Measurements from ENCODE around the gene ANXA4.

The ANXA4 gene

DNA sequence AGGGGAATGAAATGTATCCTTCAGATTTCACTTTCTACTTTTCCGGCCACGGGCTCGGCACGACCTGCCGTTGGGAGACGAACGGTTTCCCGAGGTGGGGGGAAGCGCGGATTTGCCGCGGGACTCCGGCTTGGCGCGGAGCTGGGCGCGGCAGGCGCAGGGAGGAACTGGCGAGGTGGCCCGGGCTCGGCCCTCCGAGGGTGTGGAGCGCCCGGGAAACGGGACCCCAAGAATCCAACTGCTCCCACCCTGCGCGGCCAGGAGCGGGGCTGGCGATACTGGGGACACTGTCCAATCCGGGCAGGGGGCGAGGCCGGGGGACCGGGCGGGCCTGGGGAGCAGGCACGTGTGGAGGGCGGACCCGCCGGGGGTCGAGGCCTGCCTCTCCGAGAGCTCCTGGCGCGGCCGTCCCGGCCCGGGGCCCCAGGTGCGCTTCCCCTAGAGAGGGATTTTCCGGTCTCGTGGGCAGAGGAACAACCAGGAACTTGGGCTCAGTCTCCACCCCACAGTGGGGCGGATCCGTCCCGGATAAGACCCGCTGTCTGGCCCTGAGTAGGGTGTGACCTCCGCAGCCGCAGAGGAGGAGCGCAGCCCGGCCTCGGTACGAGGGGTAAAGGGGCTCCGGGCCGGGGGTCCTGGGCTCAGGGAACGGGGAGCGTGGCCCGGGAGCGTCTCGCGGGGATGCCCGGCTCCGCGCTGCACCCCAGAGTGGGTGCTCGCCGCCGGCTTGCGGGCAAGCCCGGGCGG, at the start of gene ANXA4:
Gene ANXA4, plus strand, starts transcription at position 560 of the 747 bp plus-strand sequence. CDS start 39,432 bp downstream, outside the sequence.
- DNase-seq, result peak; percentile 74

DNA sequence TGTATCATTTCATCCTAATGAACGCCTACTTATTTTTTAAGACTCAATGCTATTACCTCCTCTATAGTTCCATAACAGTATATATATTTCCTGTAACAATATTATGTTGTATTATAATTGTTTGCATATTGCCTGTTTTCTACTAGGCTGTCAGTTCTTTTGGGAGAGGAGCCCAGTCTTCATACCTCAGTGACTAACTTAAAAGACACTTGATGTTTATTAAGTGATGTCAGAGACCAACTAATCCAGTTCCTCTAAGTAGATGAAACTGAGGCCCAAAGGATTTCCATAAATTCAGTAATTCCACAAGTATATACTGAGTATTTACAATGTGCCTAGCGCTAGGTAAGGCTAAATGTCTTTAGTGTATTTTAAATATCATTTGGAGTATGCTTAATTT, 49.5 kb upstream of the ANXA4 start:
- DNase-seq, result no peak

DNA sequence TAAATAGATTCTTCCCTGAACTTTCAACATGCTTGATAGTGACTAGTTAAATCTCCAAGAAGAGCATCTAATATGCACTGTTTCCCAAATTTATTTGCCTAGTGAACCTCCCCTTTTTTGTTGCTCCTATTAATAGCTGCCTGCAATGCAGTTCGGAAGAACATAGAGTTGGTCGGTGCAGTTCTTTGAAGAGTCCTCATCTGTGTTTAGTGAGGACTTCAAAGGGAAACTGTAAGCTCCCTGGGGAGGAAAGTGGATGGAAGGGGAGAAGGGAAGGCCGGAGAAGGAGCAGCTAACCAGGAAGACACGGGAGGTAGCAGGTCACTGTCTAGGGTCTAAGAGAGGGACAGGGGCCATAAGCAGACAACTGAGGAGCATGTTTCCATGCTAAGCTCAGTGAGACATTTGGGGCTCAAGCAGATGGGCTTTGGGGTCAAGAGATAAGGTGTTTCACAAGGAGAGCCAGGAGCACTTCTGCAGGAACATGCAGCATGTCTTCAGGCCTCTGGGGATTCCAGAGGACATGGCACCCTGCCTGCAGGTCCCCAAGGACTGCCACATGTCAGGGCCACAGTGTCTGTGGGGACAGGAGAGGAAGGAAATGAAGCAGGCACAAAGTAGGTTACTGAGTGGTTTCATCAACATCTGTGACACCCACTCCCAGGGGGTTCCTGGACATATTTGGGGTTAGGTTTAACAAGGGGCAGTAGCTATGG, 48.7 kb upstream of the ANXA4 start:
- DNase-seq, result no peak

DNA sequence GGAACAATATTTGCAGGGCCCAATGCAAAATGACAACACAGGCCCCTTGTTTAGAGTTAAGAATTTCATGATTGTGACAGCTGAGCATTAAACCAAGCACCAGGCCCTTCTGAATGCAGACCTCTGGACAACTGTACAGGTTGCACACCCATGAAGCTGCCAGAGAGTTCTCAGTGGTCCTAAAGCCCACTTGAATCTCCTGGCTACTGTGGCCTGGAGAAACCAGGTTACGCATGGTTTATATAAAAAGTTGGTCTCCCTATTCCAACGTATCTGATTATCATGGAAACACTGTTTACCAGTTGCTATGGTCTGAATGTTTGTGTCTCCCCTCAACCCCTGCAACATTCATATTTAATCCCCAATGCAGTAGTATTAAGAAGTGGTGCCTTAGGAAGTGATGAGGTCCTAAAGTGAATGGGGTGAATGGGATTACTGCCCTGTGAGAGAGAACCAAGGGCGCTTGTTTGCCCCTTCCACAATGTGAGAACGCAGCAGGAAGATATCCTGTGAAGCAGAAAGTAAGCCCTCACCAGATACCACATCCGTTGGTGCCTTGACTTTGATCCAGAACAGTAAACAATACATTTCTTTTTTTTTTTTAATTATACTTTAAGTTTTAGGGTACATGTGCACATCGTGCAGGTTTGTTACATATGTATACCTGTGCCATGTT, 48.0 kb upstream of the ANXA4 start:
- no peak for DNase-seq

DNA sequence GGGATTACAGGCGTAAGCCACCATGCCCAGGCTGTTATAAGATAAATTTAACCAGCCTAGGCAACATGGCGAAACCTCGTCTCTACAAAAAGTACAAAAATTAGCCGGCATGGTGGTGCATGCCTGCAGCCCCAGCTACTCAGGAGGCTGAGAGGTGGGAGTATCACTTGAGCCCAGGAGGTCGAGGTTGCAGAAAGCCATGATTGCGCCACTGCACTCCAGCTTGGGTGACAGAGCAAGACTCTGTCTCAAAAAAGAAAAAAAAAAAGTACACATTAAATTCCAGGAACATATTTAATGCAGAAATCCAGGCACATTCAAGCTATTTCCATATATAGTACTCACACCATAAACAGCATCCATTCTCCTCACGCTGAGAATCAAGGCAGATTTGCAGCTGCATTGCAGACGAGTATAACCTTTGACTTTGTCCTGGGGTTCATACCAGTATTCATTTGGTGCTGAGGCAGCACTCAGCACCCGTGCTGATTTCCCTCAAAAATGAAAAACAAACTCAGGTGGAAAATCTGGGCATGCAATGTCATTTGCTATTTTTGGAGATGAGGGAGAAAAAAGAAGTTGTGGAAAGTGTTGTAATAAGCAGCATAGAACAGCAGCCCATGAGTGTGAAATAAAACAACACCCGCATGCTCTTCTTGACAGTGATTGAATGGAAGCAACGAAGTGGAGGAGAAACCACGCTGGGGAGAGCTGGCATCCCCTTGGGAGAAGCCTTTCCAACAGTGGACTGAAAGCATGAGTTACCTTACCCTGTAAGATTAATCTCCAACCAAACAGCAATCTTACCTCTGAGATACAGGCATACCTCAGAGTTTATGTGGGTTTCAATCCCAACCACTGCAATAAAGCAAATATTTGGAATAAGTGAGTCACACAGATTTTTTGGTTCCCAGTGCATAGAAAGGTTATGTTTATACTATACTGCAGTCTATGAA, 46.8 kb upstream of the ANXA4 start:
- DNase-seq, result no peak

DNA sequence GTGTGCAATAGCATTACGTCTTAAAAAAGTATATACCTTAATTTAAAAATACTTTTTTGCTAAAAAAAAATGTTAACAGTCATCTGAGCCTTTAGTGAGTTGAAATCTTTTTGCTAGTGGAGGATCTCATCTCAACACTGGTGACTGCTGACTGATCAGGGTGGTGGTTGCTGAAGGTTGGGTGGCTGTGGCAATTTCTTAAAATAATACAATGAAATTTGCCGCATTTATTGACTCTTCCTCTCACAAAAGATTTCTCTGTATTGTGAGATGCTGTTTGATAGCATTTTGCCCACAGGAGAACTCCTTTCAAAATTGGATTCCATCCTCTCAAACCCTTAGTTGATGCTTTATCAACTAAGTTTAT, 46.1 kb upstream of the ANXA4 start:
- DNase-seq, result no peak

DNA sequence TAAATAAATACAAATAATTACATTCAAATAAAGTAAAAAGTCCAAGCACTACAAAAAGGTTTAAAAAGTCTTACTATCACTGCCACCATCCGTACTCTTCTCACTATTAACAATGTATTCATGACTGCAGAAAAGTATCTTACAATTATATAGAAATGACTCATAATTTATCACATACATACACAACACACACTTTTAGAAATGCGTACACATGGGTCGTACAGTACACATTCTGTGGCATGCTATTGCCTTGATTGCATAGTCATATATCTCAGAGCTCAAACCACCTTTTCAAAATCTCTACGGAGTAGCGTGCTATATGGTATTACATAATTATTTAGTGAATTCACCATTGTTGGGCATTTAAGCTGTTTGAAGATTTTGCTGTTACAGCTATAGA, 41.6 kb upstream of the ANXA4 start:
- no peak for DNase-seq

DNA sequence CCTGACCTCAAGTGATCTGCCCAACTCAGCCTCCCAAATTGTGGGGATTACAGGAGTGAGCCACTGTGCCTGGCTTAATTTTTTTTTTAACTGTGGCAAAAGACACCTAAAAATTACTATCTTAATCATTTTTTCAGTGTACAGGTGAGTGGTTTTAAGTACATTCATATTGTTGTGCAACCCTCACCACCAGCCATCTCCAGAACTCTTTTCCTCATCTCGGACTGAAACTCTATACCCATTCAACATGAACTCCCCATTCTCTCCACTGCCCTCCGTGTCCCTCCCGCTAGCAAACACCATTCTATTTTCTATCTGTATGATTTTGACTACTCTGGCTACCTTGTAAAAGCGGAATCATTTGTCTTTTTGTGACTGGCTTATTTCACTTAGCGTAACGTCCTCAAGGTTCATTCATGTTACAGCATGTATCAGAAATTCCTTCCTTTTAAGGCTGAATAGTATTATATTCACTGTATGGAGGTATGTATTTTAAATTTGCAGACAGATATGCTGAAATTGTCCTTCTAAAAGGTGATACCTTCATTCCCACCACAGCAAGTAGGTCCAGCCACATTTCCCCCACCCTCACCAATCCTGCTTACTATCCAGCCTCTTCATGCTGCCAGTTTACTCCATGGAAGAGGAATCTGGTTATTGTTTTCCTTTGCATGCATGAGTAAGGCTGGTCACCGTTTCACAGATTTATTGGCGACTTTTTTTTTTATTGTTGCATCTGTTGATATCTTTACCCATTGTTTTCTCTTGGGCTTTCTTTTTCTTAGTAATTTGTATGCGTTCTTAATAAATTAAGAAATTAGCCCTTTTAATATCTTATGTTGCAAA, 40.6 kb upstream of the ANXA4 start:
- no peak for DNase-seq

DNA sequence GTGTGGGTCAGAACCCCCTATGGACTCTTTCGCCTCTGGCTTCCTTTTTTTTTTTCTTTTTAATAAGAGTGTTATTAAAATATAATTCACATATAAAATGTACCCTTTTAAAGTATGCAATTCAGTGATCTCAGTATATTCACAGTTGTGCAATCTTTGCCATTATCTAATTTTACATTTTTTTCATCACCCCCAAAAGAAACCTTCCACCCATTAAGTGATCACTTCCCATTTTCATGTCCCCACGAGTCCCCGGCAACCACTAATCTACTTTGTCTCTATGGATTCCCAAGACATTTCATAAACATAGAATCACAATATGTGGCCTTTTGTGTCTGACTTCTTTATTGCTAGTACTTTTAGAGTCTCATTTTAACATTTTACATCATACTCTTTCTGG, 38.7 kb upstream of the ANXA4 start:
- no peak for DNase-seq

DNA sequence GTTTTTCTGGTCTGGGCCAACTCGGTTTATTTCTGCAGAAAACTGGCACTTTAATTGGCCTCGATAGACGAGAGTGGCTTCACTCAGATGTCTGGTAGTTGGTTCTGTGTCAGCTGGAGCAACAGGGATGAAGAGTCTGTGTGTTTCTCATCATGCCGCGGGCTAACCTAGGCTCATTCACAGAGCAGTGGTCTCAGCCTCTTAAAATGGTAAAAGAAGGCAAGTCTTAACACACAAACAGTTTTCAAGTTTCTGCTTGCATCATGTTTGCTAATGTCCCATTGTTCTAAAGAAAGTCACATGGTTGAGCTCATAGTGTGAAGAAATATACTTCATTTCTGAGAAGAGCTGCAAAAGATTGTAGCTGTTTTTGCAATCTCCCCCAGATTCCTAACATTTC, 37.5 kb upstream of the ANXA4 start:
- DNase-seq, result no peak

DNA sequence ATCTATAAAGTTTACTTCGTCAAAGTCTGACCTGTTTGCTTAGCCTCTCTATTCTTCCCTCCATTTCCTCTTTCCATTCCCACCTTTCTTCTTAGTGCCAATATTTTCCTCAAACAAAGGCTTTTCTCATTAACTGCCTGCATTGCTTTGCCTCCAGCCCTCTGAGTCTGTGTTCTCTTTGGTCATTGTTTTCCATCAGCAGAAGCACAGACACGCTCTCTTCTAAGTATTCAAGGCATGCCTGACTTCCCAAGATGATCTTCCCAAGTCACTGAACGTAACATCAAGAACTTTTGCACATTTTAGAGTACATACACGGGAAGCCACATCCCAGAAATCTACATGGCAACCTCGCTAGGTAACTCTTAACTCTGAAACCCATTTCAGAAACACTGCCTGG, 32.6 kb upstream of the ANXA4 start:
- no peak for DNase-seq

DNA sequence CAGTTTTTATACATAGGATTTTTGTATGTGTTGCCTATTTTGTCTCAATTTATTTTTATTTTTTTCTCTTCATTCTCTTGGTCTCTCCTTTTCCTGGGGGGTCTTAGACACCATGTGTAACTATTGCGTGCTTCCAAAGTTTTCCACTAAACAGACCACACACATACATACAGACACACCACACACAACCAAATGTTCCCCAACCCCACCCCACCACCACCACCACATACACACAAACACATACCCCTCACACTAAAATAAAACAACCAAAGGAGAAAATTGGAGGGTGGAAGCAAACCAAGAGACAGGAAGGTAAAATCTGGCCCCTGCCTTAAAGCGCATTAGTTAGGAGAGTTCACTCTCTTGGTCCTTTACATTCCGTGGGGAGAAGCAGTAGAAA, 30.0 kb upstream of the ANXA4 start:
- no peak for DNase-seq

DNA sequence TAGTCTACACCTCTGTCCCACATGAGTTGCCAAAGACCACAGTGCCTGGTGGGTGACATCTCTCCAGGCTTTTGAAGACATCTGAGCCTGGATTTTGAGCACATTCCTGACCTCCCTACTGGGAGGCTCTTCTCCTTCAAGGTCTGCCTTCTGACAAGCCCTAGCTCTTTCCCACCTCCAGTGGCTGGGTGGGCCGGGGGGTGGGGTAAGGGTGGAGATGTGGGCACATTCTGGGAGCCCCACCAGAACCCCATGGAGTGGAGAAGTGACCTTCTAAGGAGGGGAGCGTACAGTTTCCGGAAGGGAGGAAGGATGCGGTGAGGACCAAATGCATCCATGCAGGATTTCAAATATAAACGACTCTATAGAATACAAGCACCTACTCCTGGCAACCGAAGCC, 27.9 kb upstream of the ANXA4 start:
- DNase-seq, result no peak

DNA sequence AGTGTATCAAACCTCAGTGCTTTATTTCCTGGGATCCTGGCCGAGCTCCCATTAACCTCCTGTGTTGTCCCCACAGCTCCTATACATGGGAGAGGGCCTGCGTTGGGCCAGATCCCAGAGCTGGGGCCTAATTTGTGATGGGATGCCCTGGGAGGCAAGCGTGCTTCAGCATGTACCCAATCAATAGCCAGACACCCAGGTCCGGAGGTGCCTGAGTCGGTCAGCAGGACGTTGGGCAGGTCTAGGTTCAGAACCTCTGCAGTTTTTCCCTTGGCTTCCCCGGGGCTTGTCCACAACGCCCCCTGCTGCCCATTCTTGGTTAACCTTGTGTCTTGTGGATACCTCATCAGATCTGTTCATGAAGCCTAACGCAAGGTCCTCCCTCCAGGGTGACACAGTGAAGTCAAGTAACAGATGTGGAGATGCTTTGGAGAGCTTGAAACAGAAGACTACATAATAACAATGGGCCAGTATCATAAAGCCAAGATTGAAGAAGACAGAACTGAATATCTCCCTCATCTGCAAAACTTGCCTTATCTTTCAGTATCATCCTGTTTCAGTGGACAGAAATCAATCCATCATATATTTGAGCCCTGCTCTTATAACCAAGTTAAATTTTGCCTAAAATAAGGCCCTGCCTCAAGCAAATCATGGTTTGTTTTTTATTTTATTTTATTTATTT, 27.3 kb upstream of the ANXA4 start:
- peak; percentile 79 for DNase-seq

DNA sequence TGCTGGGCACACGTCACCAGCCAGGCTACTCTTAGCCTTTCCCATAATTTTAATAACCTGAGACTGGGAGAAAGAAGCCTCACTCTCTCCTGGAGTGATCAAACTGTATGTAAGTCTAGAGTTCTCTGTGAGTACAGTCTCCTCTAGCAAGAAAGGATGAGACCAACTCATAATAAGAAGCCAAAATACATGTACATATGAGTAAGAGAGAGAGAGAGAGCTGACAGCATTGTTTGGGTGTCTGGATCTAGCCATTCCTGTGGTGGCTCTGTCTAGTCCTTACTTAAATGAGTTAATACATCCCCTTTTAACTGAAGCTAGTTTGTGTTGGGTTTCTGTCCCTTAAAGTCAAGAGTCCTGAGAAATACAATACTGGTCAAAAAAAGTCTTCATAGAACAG, 26.0 kb upstream of the ANXA4 start:
- no peak for DNase-seq

DNA sequence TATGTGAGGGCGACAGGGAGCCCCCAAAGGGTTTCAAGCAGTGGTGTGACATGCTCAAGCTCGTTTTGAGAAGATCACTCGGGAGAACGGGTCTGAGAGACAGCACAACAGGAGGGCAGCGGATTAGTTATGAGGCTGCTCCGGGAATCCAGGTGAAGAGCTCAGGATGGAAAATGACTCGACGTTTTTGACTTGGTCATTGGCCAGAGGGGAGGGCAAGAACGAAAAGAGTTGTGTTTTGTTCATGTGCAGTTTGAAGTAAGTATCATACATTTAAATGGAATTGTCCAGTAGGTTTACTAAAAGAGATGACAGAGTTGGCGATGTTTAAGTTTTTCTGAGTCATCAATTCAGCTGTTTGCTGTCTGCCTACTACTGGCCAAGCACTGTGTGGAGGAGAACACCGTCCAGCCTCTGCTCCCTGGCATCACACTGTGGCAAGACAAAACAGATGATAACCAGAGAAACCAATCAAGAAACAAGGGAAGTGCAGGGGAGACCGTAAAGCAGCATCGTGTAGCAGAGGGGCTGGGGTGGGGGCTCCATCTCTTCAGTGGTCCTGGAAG, 25.3 kb upstream of the ANXA4 start:
- no peak for DNase-seq

DNA sequence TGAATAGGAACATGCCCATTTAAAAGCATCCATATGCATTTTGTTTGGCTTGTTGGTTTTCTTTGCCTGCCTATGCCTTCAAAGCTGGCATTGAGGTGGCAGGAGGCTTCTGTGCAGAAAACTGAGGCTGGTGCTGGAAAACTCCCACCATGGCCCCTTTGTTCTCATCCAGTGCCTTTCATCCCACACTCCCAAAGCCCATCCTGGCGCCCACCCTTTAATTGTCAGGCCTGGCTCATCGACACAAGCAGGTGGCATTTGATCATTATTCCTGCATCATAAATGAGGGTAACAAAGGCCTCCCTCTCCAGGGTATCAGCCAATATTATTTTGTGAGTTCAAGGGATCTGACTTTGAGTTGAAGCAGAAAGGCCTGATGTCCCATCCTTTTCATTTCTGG, 24.7 kb upstream of the ANXA4 start:
- DNase-seq, result no peak

DNA sequence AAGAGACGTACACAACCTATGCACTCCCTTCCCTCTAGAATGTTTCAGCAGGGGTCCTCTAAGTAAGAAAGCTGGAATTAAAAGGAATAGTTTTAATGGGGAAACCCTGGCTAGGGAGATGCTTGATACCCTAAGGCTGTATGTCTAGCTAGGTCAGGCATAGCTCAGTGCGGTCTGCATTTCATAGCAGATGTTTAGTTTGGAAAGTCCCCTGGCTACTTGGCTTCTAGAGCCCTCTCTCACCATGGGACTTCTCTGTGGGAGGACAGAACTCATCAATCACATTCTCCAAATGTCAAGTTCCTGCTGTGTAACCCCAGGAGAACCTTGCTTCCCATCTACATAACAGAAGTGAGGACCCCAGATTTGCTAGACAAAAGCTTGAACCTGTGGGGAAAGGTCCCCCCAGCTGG, 24.1 kb upstream of the ANXA4 start:
- DNase-seq, result no peak

DNA sequence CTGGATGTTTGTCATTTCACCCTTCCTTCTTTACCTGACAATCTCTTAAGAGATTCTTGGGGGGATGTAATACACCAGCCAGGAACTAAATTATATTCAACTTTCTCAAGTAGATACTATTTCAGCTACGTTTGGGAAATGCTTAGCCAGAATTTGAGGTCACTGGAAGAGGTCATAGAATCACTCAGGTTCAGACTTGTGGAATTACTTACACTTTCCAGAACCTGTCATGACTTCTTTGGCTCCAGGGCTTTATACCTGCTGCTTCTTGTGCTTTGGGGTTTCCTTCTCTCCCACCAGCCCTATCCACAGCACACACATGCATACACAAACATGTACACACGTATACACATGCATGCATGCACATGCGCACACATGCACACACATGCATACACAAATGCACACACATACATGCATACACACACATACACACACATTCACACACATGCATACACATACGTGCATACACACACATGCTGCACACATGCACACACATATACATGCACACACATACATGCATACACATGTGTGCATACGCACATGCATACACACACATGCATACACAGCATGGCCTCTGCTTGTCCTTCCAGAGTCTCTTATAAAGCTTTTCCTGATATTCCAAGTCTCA, 23.5 kb upstream of the ANXA4 start:
- no peak for DNase-seq

DNA sequence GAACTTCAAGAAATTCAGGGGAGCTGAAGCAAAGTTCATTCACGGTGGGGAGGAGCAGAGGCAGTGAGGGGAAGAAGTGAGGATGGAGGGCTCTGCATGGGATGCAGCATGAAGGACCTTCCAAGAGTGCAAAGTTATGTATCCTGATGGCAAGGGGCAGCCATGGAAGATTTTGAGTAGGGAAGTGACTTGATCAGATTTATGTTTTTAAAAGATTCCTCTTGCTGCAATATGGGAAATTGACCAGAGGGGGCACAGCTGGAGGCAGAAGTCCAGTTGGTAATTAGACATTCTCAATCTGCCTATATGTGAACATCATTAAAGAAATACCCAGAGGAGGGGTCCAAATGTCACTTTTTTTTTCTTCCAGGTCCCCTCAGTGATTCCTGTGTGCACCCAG, 21.5 kb upstream of the ANXA4 start:
- no peak for DNase-seq

DNA sequence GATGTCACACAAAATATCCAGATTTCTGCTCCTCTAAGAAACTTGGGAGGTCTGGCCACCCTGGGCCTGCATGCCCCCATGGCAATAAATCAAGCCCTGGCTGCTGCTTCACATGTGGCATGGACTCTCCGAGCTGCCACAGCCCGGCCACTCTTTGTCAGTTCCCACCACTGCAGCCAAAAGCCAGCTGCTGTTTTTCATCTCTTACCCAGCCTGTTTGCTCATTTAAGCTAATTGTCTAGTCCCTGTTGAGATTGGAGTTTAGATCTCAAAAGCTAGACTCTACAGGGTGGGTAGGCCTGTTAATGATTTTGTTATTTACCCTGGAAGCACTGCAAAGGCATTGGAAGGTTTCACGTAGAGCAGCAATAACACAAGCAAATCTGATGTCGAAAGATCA, 20.9 kb upstream of the ANXA4 start:
- DNase-seq, result no peak
